GM06990 (cell line): ENCODE results near the gene PRKCA.

Experiments used
- DNase-seq: peaks from one replicate; pipeline ENCODE4 v3.0.0-alpha.2; 2011; ENCODE audit not compliant: insufficient read length; ENCODE audit errors: extremely low read depth
- H3K27me3 ChIP-seq: replicated peaks from 2 replicates; pipeline ENCODE4 v1.6.0; 2011; ENCODE audit warnings: low read length; ENCODE audit not compliant: control insufficient read depth, insufficient read depth
- H3K36me3 ChIP-seq: 2 replicates; pipeline ENCODE4 v1.5.1; 2011; ENCODE audit warnings: low read length; ENCODE audit not compliant: control insufficient read depth, insufficient read depth
- H3K4me3 ChIP-seq: replicated peaks from 2 replicates; pipeline ENCODE4 v1.5.1; 2011; ENCODE audit warnings: low read depth, mild to moderate bottlenecking, control low read depth, low read length
- CTCF ChIP-seq: IDR thresholded peaks from 2 replicates; pipeline ENCODE4 v1.5.1; 2011; ENCODE audit warnings: low read length, control low read depth, mild to moderate bottlenecking, inconsistent platforms; ENCODE audit not compliant: insufficient read depth, poor library complexity, severe bottlenecking

PRKCA gene

GRCh38 chr17:66458782-66459181 is 156.4 kb downstream of the PRKCA start:
- Histone ChIP-seq H3K36me3 (no peaks in the 10 kb centered on the region), H3K27me3 (no peaks in the 10 kb centered on the region), H3K4me3 (no peak overlapping the region)
- no peak for TF ChIP-seq CTCF
- DNase-seq = no peak

GRCh38 chr17:66459811-66460270 is 157.4 kb downstream of the PRKCA start:
- H3K36me3 ChIP-seq = no peaks in the 10 kb centered on the region
- TF ChIP-seq CTCF = no peak
- no peaks in the 10 kb centered on the region for H3K27me3 ChIP-seq
- no peak overlapping the region for H3K4me3 ChIP-seq
- DNase-seq = no peak

GRCh38 chr17:66460558-66460957 is 158.1 kb downstream of the PRKCA start:
- Histone ChIP-seq H3K27me3 (no peaks in the 10 kb centered on the region), H3K36me3 (no peaks in the 10 kb centered on the region), H3K4me3 (no peak overlapping the region)
- DNase-seq = no peak
- no peak for TF ChIP-seq CTCF

GRCh38 chr17:66461343-66461995 is 159.1 kb downstream of the PRKCA start:
- Histone ChIP-seq H3K4me3 (no peak overlapping the region), H3K27me3 (no peaks in the 10 kb centered on the region), H3K36me3 (no peaks in the 10 kb centered on the region)
- no peak for TF ChIP-seq CTCF
- DNase-seq = no peak

- no peaks in the 10 kb centered on the region for H3K27me3 ChIP-seq
- DNase-seq = no peak
- no peak for TF ChIP-seq CTCF
- no peak overlapping the region for H3K4me3 ChIP-seq
- H3K36me3 ChIP-seq = no peaks in the 10 kb centered on the region
These were observed 159.6 kb downstream of the PRKCA start for GRCh38 chr17:66462010-66462409.

- no peak for DNase-seq
- H3K27me3 ChIP-seq = no peaks in the 10 kb centered on the region
- H3K36me3 ChIP-seq = no peaks in the 10 kb centered on the region
- no peak overlapping the region for H3K4me3 ChIP-seq
- TF ChIP-seq CTCF = no peak
These were observed 162.5 kb downstream of the PRKCA start for GRCh38 chr17:66464921-66465320.
